ENCODE measurements around the gene CACFD1. TPM values are rescaled to one million over a fixed set of nuclear protein-coding genes. Genes with fewer than 3 reads are reported as not detected.

The CACFD1 gene
- total RNA-seq, 1 donor from 2014 or later, result 13.1 TPM

DNA sequence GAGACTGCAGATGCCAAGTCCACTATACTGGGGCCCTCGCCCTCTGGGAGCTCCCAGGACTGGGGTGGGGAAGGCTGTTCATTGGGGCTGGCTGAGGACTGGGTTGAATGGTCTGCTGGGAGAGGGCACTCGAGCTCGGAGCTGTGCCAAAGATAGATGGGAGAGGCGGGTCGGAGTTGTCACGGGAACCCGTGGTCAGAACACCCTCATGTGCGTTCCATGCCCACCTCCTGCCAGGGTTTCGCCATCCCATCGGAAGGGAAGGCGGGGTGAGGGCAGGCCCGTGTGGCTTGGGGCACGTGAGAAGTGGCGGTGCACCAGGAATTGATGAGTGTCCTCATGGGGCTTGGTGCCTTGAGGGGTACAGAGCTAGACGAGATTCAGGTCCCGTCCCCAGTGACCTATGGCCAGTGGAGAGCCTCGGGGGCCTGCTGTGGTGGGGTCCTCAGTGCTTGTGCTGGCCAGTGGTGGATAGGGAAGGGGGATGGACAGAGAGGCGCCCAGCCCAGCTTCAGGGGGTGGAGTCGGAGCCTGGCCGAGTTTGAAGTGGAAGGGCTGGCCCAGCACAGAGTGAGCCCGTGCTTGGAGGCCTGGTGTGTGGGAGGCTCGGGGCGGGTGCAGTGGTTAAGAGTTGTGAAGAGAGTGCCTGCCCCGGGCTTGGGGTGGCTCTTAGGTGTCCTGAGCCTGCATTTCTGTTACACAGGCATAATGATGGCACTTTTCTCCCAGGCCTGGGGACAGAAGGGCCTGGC lies 4.3 kb downstream of the CACFD1 start:
- Mint-ChIP-seq H3K4me3 (ENCODE audit: unreplicated experiment) (no peak overlapping the region), H3K27ac (ENCODE audit: unreplicated experiment) (no peak overlapping the region), H3K27me3 (ENCODE audit: low read depth, unreplicated experiment) (no peaks in the 10 kb centered on the region), H3K4me1 (ENCODE audit: low read depth, unreplicated experiment) (no peaks in the 10 kb centered on the region), H3K9me3 (ENCODE audit: unreplicated experiment) (no peaks in the 10 kb centered on the region), H3K36me3 (ENCODE audit: low read depth, unreplicated experiment) (peaks cover 4% of the 10 kb centered on the region)
- Histone ChIP-seq H2AFZ (ENCODE audit: low read depth, low read length) (no peak overlapping the region), H3K79me2 (ENCODE audit: insufficient read depth, low read length) (no peaks in the 10 kb centered on the region), H3K4me2 (ENCODE audit: low read length) (no peak overlapping the region), H3K27me3 (ENCODE audit: insufficient read depth, low read length) (no peaks in the 10 kb centered on the region), H3K9me3 (ENCODE audit: insufficient read depth, low read depth, low read length) (no peaks in the 10 kb centered on the region), H3K4me1 (ENCODE audit: insufficient read depth, low read length) (peaks cover 4% of the 10 kb centered on the region), H3K27ac (ENCODE audit: low read depth, low read length) (no peak overlapping the region), H3K36me3 (ENCODE audit: insufficient read depth, low read length) (no peaks in the 10 kb centered on the region), H3K4me3 (ENCODE audit: insufficient read depth, low read depth, low read length) (no peak overlapping the region), H3K9ac (ENCODE audit: low read length) (no peak overlapping the region), H4K20me1 (ENCODE audit: insufficient read depth, low read length) (peaks cover 36% of the 10 kb centered on the region)
- DNase-seq (ENCODE audit: low read depth), result no peak
- TF ChIP-seq, protein P1, sequence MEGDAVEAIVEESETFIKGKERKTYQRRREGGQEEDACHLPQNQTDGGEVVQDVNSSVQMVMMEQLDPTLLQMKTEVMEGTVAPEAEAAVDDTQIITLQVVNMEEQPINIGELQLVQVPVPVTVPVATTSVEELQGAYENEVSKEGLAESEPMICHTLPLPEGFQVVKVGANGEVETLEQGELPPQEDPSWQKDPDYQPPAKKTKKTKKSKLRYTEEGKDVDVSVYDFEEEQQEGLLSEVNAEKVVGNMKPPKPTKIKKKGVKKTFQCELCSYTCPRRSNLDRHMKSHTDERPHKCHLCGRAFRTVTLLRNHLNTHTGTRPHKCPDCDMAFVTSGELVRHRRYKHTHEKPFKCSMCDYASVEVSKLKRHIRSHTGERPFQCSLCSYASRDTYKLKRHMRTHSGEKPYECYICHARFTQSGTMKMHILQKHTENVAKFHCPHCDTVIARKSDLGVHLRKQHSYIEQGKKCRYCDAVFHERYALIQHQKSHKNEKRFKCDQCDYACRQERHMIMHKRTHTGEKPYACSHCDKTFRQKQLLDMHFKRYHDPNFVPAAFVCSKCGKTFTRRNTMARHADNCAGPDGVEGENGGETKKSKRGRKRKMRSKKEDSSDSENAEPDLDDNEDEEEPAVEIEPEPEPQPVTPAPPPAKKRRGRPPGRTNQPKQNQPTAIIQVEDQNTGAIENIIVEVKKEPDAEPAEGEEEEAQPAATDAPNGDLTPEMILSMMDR (IDR thresholded peaks at IDR 0.05; ENCODE audit: insufficient read depth, low read depth, low read length), result no peak
- TF ChIP-seq EZH2 (IDR thresholded peaks at IDR 0.05; ENCODE audit: insufficient read depth, low read length), result no peak
- FAIRE-seq, result no peak

DNA sequence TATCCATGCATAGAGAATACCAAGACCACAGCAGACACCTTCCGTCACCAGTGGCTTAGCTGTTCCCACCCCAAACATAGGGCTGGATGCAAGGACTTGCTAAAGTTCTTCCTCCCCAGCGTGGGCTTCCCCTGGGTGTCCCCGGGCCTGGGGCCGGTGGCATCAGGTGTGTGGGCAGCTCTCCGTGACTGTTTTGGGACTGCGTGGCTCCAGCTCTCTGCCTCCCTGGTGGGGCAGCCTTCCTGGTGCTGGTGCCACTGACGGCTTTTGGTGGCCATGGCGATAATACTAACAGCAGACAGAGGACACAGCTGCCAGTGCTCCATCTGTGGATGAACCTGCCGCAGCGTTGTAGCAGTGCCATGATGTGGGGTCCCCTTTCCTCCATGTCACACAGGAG lies 4.9 kb downstream of the CACFD1 start:
- FAIRE-seq (no peak), DNase-seq (ENCODE audit: low read depth) (no peak)
- no peaks in the 10 kb centered on the region for H3K4me1 ChIP-seq (ENCODE audit: insufficient read depth, low read length)
- H3K27me3 ChIP-seq (ENCODE audit: insufficient read depth, low read length), result no peaks in the 10 kb centered on the region
- peaks cover 36% of the 10 kb centered on the region for H4K20me1 ChIP-seq (ENCODE audit: insufficient read depth, low read length)
- H3K79me2 ChIP-seq (ENCODE audit: insufficient read depth, low read length), result no peaks in the 10 kb centered on the region
- Mint-ChIP-seq H3K27me3 (ENCODE audit: low read depth, unreplicated experiment) (no peaks in the 10 kb centered on the region), H3K36me3 (ENCODE audit: low read depth, unreplicated experiment) (peaks cover 4% of the 10 kb centered on the region), H3K4me1 (ENCODE audit: low read depth, unreplicated experiment) (no peaks in the 10 kb centered on the region), H3K27ac (ENCODE audit: unreplicated experiment) (no peak overlapping the region), H3K9me3 (ENCODE audit: unreplicated experiment) (no peaks in the 10 kb centered on the region), H3K4me3 (ENCODE audit: unreplicated experiment) (peak overlapping the region; percentile 45)
- H3K4me2 ChIP-seq (ENCODE audit: low read length), result no peak overlapping the region
- no peak overlapping the region for H3K9ac ChIP-seq (ENCODE audit: low read length)
- H3K9me3 ChIP-seq (ENCODE audit: insufficient read depth, low read depth, low read length), result no peaks in the 10 kb centered on the region
- H3K36me3 ChIP-seq (ENCODE audit: insufficient read depth, low read length), result no peaks in the 10 kb centered on the region
- TF ChIP-seq, protein P1 (IDR thresholded peaks at IDR 0.05; ENCODE audit: insufficient read depth, low read depth, low read length), result no peak
- no peak for TF ChIP-seq EZH2 (IDR thresholded peaks at IDR 0.05; ENCODE audit: insufficient read depth, low read length)
- no peak overlapping the region for H3K4me3 ChIP-seq (ENCODE audit: insufficient read depth, low read depth, low read length)
- no peak overlapping the region for H3K27ac ChIP-seq (ENCODE audit: low read depth, low read length)
- no peak overlapping the region for H2AFZ ChIP-seq (ENCODE audit: low read depth, low read length)

DNA sequence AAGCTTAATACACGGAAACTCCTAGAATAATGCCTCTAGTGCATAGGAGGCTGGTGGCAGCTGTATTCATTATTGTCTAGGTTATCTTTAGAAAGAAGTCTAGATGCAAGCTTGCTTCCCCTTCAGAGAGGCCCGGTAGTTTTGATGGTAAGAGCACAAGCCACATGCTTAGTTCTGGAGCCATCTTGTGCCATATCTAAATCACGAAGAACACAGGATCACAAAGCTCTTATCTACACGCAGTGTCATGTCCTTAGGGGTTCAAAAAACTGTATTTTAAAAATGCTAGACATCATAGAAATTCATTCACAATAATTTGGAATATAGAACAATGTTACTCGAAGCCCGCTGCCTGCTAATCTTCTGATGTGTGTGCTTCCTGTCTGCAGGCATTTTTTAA lies 6.2 kb downstream of the CACFD1 start:
- Histone ChIP-seq H3K9me3 (ENCODE audit: insufficient read depth, low read depth, low read length) (no peaks in the 10 kb centered on the region), H3K27me3 (ENCODE audit: insufficient read depth, low read length) (no peaks in the 10 kb centered on the region), H2AFZ (ENCODE audit: low read depth, low read length) (no peak overlapping the region), H3K36me3 (ENCODE audit: insufficient read depth, low read length) (no peaks in the 10 kb centered on the region), H3K4me3 (ENCODE audit: insufficient read depth, low read depth, low read length) (no peak overlapping the region), H3K9ac (ENCODE audit: low read length) (no peak overlapping the region), H3K79me2 (ENCODE audit: insufficient read depth, low read length) (no peaks in the 10 kb centered on the region), H3K4me1 (ENCODE audit: insufficient read depth, low read length) (no peaks in the 10 kb centered on the region), H3K4me2 (ENCODE audit: low read length) (no peak overlapping the region), H3K27ac (ENCODE audit: low read depth, low read length) (no peak overlapping the region), H4K20me1 (ENCODE audit: insufficient read depth, low read length) (peaks cover 31% of the 10 kb centered on the region)
- no peaks in the 10 kb centered on the region for H3K9me3 Mint-ChIP-seq (ENCODE audit: unreplicated experiment)
- H3K4me3 Mint-ChIP-seq (ENCODE audit: unreplicated experiment), result no peak overlapping the region
- no peaks in the 10 kb centered on the region for H3K27me3 Mint-ChIP-seq (ENCODE audit: low read depth, unreplicated experiment)
- H3K27ac Mint-ChIP-seq (ENCODE audit: unreplicated experiment), result no peak overlapping the region
- no peak for TF ChIP-seq EZH2 (IDR thresholded peaks at IDR 0.05; ENCODE audit: insufficient read depth, low read length)
- TF ChIP-seq, protein P1 (IDR thresholded peaks at IDR 0.05; ENCODE audit: insufficient read depth, low read depth, low read length), result no peak
- H3K36me3 Mint-ChIP-seq (ENCODE audit: low read depth, unreplicated experiment), result peaks cover 4% of the 10 kb centered on the region
- no peak for DNase-seq (ENCODE audit: low read depth)
- no peak for FAIRE-seq
- H3K4me1 Mint-ChIP-seq (ENCODE audit: low read depth, unreplicated experiment), result no peaks in the 10 kb centered on the region
